DOHH2 (cell line): ENCODE measurements around the gene LYAR.

Experiments used
- H3F3A ChIP-seq: fragments of 200-600 bp; sonication (generic), shearing (Covaris generic); 2 replicates; pipeline ENCODE4 v1.6.0; 2016; ENCODE audit warnings: antibody characterized with exemption, mild to moderate bottlenecking; ENCODE audit not compliant: control insufficient read depth, insufficient read depth
- H3K27ac ChIP-seq: fragments of 200-600 bp; sonication (generic); 2 replicates; pipeline ENCODE4 v1.5.1; 2014; ENCODE audit warnings: low read depth, mild to moderate bottlenecking, low read length, moderate library complexity
- H3K27me3 ChIP-seq: fragments of 200-600 bp; sonication (generic); 2 replicates; pipeline ENCODE4 v1.6.1; 2014; ENCODE audit warnings: mild to moderate bottlenecking, low read length, mixed read lengths; ENCODE audit not compliant: control insufficient read depth
- H3K36me3 ChIP-seq: fragments of 200-600 bp; sonication (generic); 2 replicates; pipeline ENCODE4 v1.6.1; 2014; ENCODE audit warnings: mild to moderate bottlenecking, low read length, moderate library complexity, mixed read lengths; ENCODE audit not compliant: control insufficient read depth
- H3K4me1 ChIP-seq: fragments of 200-600 bp; sonication (generic); 2 replicates; pipeline ENCODE4 v1.6.1; 2014; ENCODE audit warnings: mild to moderate bottlenecking, low read length, mixed read lengths; ENCODE audit not compliant: control insufficient read depth
- H3K4me2 ChIP-seq: fragments of 200-600 bp; sonication (generic); 2 replicates; pipeline ENCODE4 v1.6.0; 2014; ENCODE audit warnings: mild to moderate bottlenecking, low read length, moderate library complexity
- H3K4me3 ChIP-seq: fragments of 200-600 bp; sonication (generic); 2 replicates; pipeline ENCODE4 v1.5.1; 2014; ENCODE audit warnings: mild to moderate bottlenecking, low read length, mixed read lengths
- H3K79me2 ChIP-seq: fragments of 200-600 bp; sonication (generic); 2 replicates; pipeline ENCODE4 v1.6.1; 2014; ENCODE audit warnings: mild to moderate bottlenecking, low read length, mixed read lengths; ENCODE audit not compliant: control insufficient read depth
- H3K9me2 ChIP-seq: fragments of 200-600 bp; sonication (generic); replicated peaks from 2 replicates; pipeline ENCODE4 v1.6.1; 2014; ENCODE audit warnings: mild to moderate bottlenecking, low read length, mixed read lengths; ENCODE audit not compliant: control insufficient read depth
- H3K9me3 ChIP-seq: fragments of 200-600 bp; sonication (generic); 2 replicates; pipeline ENCODE4 v1.6.1; 2014; ENCODE audit warnings: antibody characterized with exemption, low read length, mixed read lengths; ENCODE audit not compliant: control insufficient read depth, insufficient read depth
- H4K20me1 ChIP-seq: fragments of 200-600 bp; sonication (generic); 2 replicates; pipeline ENCODE4 v1.6.0; 2014; ENCODE audit warnings: low read depth, mild to moderate bottlenecking, antibody characterized with exemption, low read length, moderate library complexity; ENCODE audit not compliant: control insufficient read depth, insufficient read depth
- EZH2phosphoT487 ChIP-seq: fragments of 200-600 bp; sonication (generic); IDR thresholded peaks from 2 replicates; pipeline ENCODE4 v1.6.1; 2017; ENCODE audit warnings: borderline replicate concordance, mild to moderate bottlenecking, antibody characterized with exemption, low read length, moderate library complexity, mixed read lengths
- TF ChIP-seq, protein P1 (sequence below): fragments of 200-600 bp; sonication (generic); IDR thresholded peaks from one replicate; pipeline ENCODE4 v1.5.1; 2014; ENCODE audit warnings: antibody characterized with exemption, mild to moderate bottlenecking, low read depth, low read length; ENCODE audit not compliant: poor library complexity, severe bottlenecking

Gene LYAR

DNA sequence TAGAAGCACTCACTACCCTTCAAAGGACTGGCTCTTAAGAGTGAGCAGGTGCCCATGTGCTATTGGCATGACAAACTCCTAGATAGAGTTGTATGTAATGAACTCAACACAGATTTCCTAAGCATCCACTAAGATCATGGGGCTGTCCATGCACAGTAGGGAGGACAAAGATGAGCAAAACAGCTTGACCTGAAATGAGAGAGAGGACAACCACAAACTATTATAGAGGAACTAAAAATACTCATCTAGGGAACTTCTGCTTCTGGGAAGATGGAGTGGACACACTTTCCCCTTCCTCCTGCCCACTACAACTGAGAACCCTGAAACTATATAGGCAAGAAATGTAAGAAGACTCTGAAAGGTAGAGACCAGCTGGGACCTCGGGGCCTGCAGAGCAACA lies 21.2 kb downstream of the LYAR start:
- peaks cover 55% of the 10 kb centered on the region for H3K36me3 ChIP-seq
- no peak overlapping the region for H3K27ac ChIP-seq
- H3K4me1 ChIP-seq, result no peaks in the 10 kb centered on the region
- H3K9me2 ChIP-seq, result no peaks in the 10 kb centered on the region
- no peaks in the 10 kb centered on the region for H3K9me3 ChIP-seq
- H3K27me3 ChIP-seq, result no peaks in the 10 kb centered on the region
- no peak overlapping the region for H3K4me2 ChIP-seq
- TF ChIP-seq, protein P1, sequence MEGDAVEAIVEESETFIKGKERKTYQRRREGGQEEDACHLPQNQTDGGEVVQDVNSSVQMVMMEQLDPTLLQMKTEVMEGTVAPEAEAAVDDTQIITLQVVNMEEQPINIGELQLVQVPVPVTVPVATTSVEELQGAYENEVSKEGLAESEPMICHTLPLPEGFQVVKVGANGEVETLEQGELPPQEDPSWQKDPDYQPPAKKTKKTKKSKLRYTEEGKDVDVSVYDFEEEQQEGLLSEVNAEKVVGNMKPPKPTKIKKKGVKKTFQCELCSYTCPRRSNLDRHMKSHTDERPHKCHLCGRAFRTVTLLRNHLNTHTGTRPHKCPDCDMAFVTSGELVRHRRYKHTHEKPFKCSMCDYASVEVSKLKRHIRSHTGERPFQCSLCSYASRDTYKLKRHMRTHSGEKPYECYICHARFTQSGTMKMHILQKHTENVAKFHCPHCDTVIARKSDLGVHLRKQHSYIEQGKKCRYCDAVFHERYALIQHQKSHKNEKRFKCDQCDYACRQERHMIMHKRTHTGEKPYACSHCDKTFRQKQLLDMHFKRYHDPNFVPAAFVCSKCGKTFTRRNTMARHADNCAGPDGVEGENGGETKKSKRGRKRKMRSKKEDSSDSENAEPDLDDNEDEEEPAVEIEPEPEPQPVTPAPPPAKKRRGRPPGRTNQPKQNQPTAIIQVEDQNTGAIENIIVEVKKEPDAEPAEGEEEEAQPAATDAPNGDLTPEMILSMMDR, result no peak
- TF ChIP-seq EZH2phosphoT487, result no peak
- H4K20me1 ChIP-seq, result no peaks in the 10 kb centered on the region
- H3F3A ChIP-seq, result no peaks in the 10 kb centered on the region
- H3K4me3 ChIP-seq, result no peak overlapping the region
- H3K79me2 ChIP-seq, result no peaks in the 10 kb centered on the region

DNA sequence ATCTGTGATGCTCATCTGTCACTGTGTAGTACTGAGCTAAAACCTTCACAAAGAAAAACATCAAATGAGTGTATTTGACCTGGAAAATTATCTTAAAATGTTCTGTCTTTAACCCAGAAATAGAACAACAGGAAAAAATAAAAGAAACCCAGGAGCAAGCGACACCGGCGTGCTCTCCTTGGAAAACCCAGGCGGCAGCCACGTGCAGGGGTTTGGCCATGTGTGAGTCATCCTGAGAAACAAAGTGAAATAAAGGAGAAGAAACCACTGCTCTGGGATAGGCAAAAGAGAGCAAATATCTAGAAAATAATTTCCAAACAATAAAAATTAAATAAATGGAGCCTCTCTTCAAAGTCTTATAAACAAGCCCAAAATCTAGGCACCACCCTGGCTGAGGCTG lies 22.0 kb downstream of the LYAR start:
- Histone ChIP-seq H3K4me3 (no peak overlapping the region), H3K79me2 (no peaks in the 10 kb centered on the region), H3K9me3 (no peaks in the 10 kb centered on the region), H4K20me1 (no peaks in the 10 kb centered on the region), H3K4me1 (no peaks in the 10 kb centered on the region), H3F3A (no peaks in the 10 kb centered on the region), H3K36me3 (peaks cover 47% of the 10 kb centered on the region), H3K27me3 (no peaks in the 10 kb centered on the region), H3K27ac (no peak overlapping the region), H3K4me2 (no peak overlapping the region), H3K9me2 (no peaks in the 10 kb centered on the region)
- TF ChIP-seq, protein P1, result no peak
- TF ChIP-seq EZH2phosphoT487, result no peak

DNA sequence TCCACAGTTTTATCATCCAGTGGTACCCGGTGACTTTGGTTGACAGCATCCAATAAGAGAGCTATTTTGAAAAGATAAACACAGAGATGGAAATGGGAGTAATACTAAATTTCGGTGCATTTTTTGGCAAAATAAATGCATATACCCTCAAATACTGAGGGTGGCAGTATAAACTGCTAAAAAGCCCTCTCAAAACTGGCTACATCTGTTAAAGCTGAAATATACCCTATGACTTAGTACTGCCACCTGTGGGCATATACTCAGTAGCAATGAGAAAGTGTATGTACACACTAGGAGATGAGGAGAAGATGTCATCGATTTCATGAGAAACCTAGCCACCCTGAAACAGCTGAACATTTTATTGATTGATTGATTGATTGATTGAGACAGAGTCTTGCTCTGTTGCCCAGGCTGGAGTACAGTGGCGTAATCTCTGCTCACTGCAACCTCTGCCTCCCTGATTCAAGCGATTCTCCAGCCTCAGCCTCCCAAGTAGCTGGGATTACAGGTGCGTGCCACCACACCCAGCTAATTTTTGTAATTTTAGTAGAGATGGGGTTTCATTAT lies 29.7 kb downstream of the LYAR start:
- H3K9me2 ChIP-seq, result no peaks in the 10 kb centered on the region
- no peak overlapping the region for H3K4me2 ChIP-seq
- no peak overlapping the region for H3K27ac ChIP-seq
- H3F3A ChIP-seq, result no peaks in the 10 kb centered on the region
- H3K9me3 ChIP-seq, result no peaks in the 10 kb centered on the region
- H4K20me1 ChIP-seq, result no peaks in the 10 kb centered on the region
- H3K27me3 ChIP-seq, result peaks cover 6% of the 10 kb centered on the region; the same call in 1 of the 2 replicates
- no peaks in the 10 kb centered on the region for H3K36me3 ChIP-seq
- TF ChIP-seq EZH2phosphoT487, result no peak
- TF ChIP-seq, protein P1, result peak; percentile 84
- H3K4me1 ChIP-seq, result no peaks in the 10 kb centered on the region
- no peak overlapping the region for H3K4me3 ChIP-seq
- no peaks in the 10 kb centered on the region for H3K79me2 ChIP-seq
